Brain microvascular endothelial cell (primary cell): ENCODE results near the gene PTPRN2.

Source experiments
- DNase-seq: peaks from one replicate; pipeline ENCODE4 v3.0.0-alpha.2; 2020
- H3K27ac ChIP-seq: fragments of 250-450 bp; sonication (Bioruptor Pico); 2 replicates; pipeline ENCODE4 v1.5.1; 2020; ENCODE audit warnings: mild to moderate bottlenecking, moderate library complexity
- H3K27me3 ChIP-seq: fragments of 250-450 bp; sonication (Bioruptor Pico); replicated peaks from 2 replicates; pipeline ENCODE4 v1.5.1; 2020; ENCODE audit warnings: mild to moderate bottlenecking
- H3K36me3 ChIP-seq: fragments of 250-450 bp; sonication (Bioruptor Pico); replicated peaks from 2 replicates; pipeline ENCODE4 v1.5.1; 2020; ENCODE audit warnings: mild to moderate bottlenecking
- H3K4me3 ChIP-seq: 2 replicates; pipeline ENCODE4 v1.5.1; 2011; ENCODE audit warnings: low read depth, mild to moderate bottlenecking, control low read depth, low read length, moderate library complexity
- CTCF ChIP-seq: IDR thresholded peaks from 2 replicates; pipeline ENCODE4 v1.5.1; 2011; ENCODE audit warnings: low read depth, mild to moderate bottlenecking, moderate library complexity, low read length, control low read depth, inconsistent platforms; ENCODE audit errors: missing control alignments
- in situ Hi-C: cut with HindIII; loops from 2 replicates; pipeline ENCODE4 v1.10.0; 2017; ENCODE audit warnings: low sequenced_read_pairs, low pct_ligation_motif_present

Gene PTPRN2

GRCh38 chr7:157604661-157605381, 982.8 kb downstream of the PTPRN2 start:
- in situ Hi-C loops: no loop called here
- H3K36me3 ChIP-seq: no peaks in the 10 kb centered on the region
- no peak overlapping the region for H3K4me3 ChIP-seq
- DNase-seq: no peak
- TF ChIP-seq CTCF: no peak
- no peaks in the 10 kb centered on the region for H3K27me3 ChIP-seq
- H3K27ac ChIP-seq: no peak overlapping the region

DNA sequence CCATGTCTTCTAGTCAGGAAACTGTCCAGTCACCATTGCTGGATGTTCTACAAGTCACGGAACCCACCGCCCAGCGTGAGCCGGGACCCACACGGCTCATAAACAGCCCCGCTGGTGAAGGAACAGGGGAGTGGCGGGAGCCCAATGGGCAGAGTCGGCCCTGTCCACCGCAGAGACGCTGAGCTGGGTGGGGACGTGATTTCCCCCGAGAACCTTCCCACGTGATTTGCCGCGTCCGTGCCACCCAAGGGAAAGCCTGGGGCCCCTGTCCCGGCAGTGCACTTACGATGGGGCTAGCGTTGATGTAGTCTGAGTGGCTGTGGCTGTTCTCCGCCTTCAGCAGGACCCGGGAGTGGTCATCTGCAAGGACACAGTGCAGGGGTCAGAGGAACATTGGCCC, 983.9 kb downstream of the PTPRN2 start:
- Histone ChIP-seq H3K27ac (no peak overlapping the region), H3K4me3 (no peak overlapping the region), H3K36me3 (no peaks in the 10 kb centered on the region), H3K27me3 (no peaks in the 10 kb centered on the region)
- DNase-seq: no peak
- no peak for TF ChIP-seq CTCF
- in situ Hi-C loops: no loop called here

GRCh38 chr7:157603005-157603404, 984.6 kb downstream of the PTPRN2 start:
- in situ Hi-C loops: no loop called here
- DNase-seq: no peak
- H3K4me3 ChIP-seq: no peak overlapping the region
- H3K27ac ChIP-seq: no peak overlapping the region
- no peak for TF ChIP-seq CTCF
- no peaks in the 10 kb centered on the region for H3K27me3 ChIP-seq
- no peaks in the 10 kb centered on the region for H3K36me3 ChIP-seq

DNA sequence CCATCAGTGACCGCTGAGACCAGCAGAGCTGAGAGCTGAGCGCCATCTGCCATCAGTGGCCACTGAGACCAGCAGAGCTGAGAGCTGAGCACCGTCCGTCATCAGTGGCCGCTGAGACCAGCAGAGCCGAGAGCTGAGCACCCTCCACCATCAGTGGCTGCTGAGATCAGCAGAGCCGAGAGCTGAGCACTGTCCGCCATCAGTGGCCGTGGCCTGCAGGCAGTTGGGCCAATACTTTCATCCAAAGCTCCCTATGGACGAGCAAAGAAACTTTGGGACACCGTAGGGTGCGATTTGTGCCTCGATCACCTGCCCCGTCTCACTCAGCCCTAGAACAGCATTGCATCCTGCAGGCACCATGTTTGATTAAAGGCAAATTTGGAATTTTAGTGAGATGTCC, 985.0 kb downstream of the PTPRN2 start:
- in situ Hi-C loops: no loop called here
- Histone ChIP-seq H3K36me3 (no peaks in the 10 kb centered on the region), H3K4me3 (no peak overlapping the region), H3K27ac (no peak overlapping the region), H3K27me3 (no peaks in the 10 kb centered on the region)
- TF ChIP-seq CTCF: no peak
- no peak for DNase-seq

GRCh38 chr7:157602156-157602555, 985.5 kb downstream of the PTPRN2 start:
- Histone ChIP-seq H3K36me3 (no peaks in the 10 kb centered on the region), H3K27ac (no peak overlapping the region), H3K27me3 (no peaks in the 10 kb centered on the region), H3K4me3 (no peak overlapping the region)
- in situ Hi-C loops: no loop called here
- TF ChIP-seq CTCF: no peak
- DNase-seq: no peak

DNA sequence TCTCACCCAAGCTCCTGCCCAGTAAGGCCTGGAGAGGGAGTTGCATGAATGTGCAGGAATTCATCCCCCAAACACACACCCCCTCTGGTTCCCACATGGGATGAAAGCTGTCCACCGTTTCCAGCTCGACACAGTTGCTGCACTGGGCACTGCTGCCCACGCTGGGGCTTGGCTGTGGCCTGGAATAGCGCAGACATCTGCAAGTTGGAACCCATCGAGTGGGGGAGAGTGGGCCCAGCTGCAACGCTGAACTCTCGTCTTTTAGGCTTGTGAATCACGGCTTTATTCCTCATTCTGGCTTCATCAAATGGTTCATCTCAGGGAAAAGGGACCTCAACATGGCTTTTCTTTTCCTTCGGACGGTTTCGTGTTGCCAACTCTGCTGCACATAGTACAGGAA, 986.1 kb downstream of the PTPRN2 start:
- TF ChIP-seq CTCF: no peak
- no peak for DNase-seq
- Histone ChIP-seq H3K4me3 (no peak overlapping the region), H3K36me3 (no peaks in the 10 kb centered on the region), H3K27me3 (no peaks in the 10 kb centered on the region), H3K27ac (no peak overlapping the region)
- in situ Hi-C loops: no loop called here
